Mesendoderm (in vitro differentiated cells): ENCODE measurements around the gene TCN1.
"Not testable (repeated sequence)": the region's sequence is repeated elsewhere in the genome, so short reads cannot be mapped to it uniquely, and the experiment has no call there.

Source experiments
- DNase-seq: peaks from one replicate; pipeline ENCODE4 v3.0.0; 2013
- H2AK5ac ChIP-seq: 2 replicates; pipeline ENCODE4 v1.6.1; 2013; ENCODE audit warnings: low read length, inconsistent platforms
- H2BK120ac ChIP-seq: 2 replicates; pipeline ENCODE4 v1.6.1; 2013; ENCODE audit warnings: low read depth, mild to moderate bottlenecking, low read length, moderate library complexity, mixed read lengths
- H2BK15ac ChIP-seq: replicated peaks from 2 replicates; pipeline ENCODE4 v1.6.1; 2013; ENCODE audit warnings: low read depth, mild to moderate bottlenecking, moderate library complexity
- H2BK5ac ChIP-seq: 2 replicates; pipeline ENCODE4 v1.6.1; 2013; ENCODE audit warnings: low read length, inconsistent platforms
- H3K18ac ChIP-seq: 2 replicates; pipeline ENCODE4 v1.6.1; 2013; ENCODE audit warnings: mild to moderate bottlenecking, low read length, mixed read lengths
- H3K23ac ChIP-seq: one replicate; pipeline ENCODE4 v1.6.1; 2013; ENCODE audit warnings: low read length
- H3K27ac ChIP-seq: 2 replicates; pipeline ENCODE4 v1.5.1; 2013; ENCODE audit warnings: low read depth, mild to moderate bottlenecking, inconsistent platforms, low read length, moderate library complexity
- H3K27me3 ChIP-seq: 2 replicates; pipeline ENCODE4 v1.6.1; 2013; ENCODE audit warnings: low read length, control low read depth, mild to moderate bottlenecking, inconsistent platforms; ENCODE audit not compliant: insufficient read depth, poor library complexity
- H3K36me3 ChIP-seq: 2 replicates; pipeline ENCODE4 v1.6.1; 2013; ENCODE audit warnings: low read length, inconsistent platforms; ENCODE audit not compliant: control insufficient read depth, insufficient read depth
- H3K4ac ChIP-seq: one replicate; pipeline ENCODE4 v1.6.1; 2013; ENCODE audit warnings: low read depth, mild to moderate bottlenecking, low read length, moderate library complexity
- H3K4me1 ChIP-seq: 2 replicates; pipeline ENCODE4 v1.6.1; 2013; ENCODE audit warnings: low read depth, low read length, inconsistent platforms; ENCODE audit not compliant: control insufficient read depth
- H3K4me2 ChIP-seq: 2 replicates; pipeline ENCODE4 v1.6.1; 2013; ENCODE audit warnings: low read length
- H3K4me3 ChIP-seq: 2 replicates; pipeline ENCODE4 v1.5.1; 2013; ENCODE audit warnings: mild to moderate bottlenecking, low read length
- H3K56ac ChIP-seq: one replicate; pipeline ENCODE4 v1.6.1; 2013; ENCODE audit warnings: low read length
- H3K79me1 ChIP-seq: 2 replicates; pipeline ENCODE4 v1.6.1; 2013; ENCODE audit warnings: low read length, inconsistent platforms
- H3K79me2 ChIP-seq: 2 replicates; pipeline ENCODE4 v1.6.1; 2013; ENCODE audit warnings: mild to moderate bottlenecking, low read length; ENCODE audit not compliant: control insufficient read depth, insufficient read depth
- H3K9ac ChIP-seq: 2 replicates; pipeline ENCODE4 v1.6.1; 2013; ENCODE audit warnings: low read length, inconsistent platforms
- H4K5ac ChIP-seq: one replicate; pipeline ENCODE4 v1.6.1; 2013; ENCODE audit warnings: low read length
- H4K8ac ChIP-seq: one replicate; pipeline ENCODE4 v1.6.1; 2013; ENCODE audit warnings: low read depth, mild to moderate bottlenecking, control low read depth, low read length, moderate library complexity
- WGBS: extraction: QIAGEN DNeasy Blood & Tissue Kit; methylation state at CpG from one replicate; pipeline ENCODE4 v1.1.7; 2013; ENCODE audit warnings: low lambda C conversion rate, missing lambda C conversion rate; ENCODE audit not compliant: insufficient coverage; ENCODE audit errors: extremely low coverage; 5-methylcytosine and 5-hydroxymethylcytosine counted together

Gene TCN1

GRCh38 chr11:59854871-59855270 lies 11.4 kb downstream of the TCN1 start:
- H3K9ac ChIP-seq, result no peak overlapping the region
- H3K36me3 ChIP-seq, result no peaks in the 10 kb centered on the region
- H3K23ac ChIP-seq, result no peak overlapping the region
- H3K27ac ChIP-seq, result no peak overlapping the region
- H3K79me2 ChIP-seq, result no peaks in the 10 kb centered on the region
- DNase-seq, result no peak
- no CpG with 5 or more reads among the region's 2 CpGs for WGBS
- no peak overlapping the region for H4K5ac ChIP-seq
- H3K56ac ChIP-seq, result no peak overlapping the region
- no peak overlapping the region for H3K4ac ChIP-seq
- H2AK5ac ChIP-seq, result no peak overlapping the region
- no peak overlapping the region for H2BK120ac ChIP-seq
- no peak overlapping the region for H2BK15ac ChIP-seq
- no peak overlapping the region for H2BK5ac ChIP-seq
- peaks cover 7% of the 10 kb centered on the region for H3K4me1 ChIP-seq
- H3K27me3 ChIP-seq, result no peaks in the 10 kb centered on the region
- H3K4me2 ChIP-seq, result no peak overlapping the region
- no peak overlapping the region for H3K4me3 ChIP-seq
- no peak overlapping the region for H4K8ac ChIP-seq
- H3K79me1 ChIP-seq, result no peaks in the 10 kb centered on the region
- no peak overlapping the region for H3K18ac ChIP-seq

- H3K18ac ChIP-seq, result not testable (repeated sequence)
- WGBS, result no CpG with 5 or more reads among the region's 5 CpGs
Observed at GRCh38 chr11:59851416-59851815, 14.9 kb downstream of the TCN1 start.

GRCh38 chr11:59849551-59849950 lies 16.7 kb downstream of the TCN1 start:
- H3K4ac ChIP-seq, H2BK15ac ChIP-seq, H3K79me1 ChIP-seq, DNase-seq, H3K4me1 ChIP-seq, H4K8ac ChIP-seq, H3K27ac ChIP-seq, H2BK120ac ChIP-seq, H3K79me2 ChIP-seq, H2BK5ac ChIP-seq, H3K27me3 ChIP-seq, H3K4me3 ChIP-seq, H3K9ac ChIP-seq, H3K4me2 ChIP-seq, H3K18ac ChIP-seq, H2AK5ac ChIP-seq, H3K56ac ChIP-seq, H3K23ac ChIP-seq, H3K36me3 ChIP-seq, H4K5ac ChIP-seq: not testable (repeated sequence)
- no CpG with 5 or more reads among the region's 2 CpGs for WGBS

More at GRCh38 chr11:59851416-59851815, 14.9 kb downstream of the TCN1 start:
- not testable (repeated sequence) for H3K27me3 ChIP-seq, DNase-seq, H3K9ac ChIP-seq, H3K23ac ChIP-seq, H3K4me1 ChIP-seq, H3K4ac ChIP-seq, H3K27ac ChIP-seq, H4K5ac ChIP-seq, H3K79me2 ChIP-seq, H3K36me3 ChIP-seq, H4K8ac ChIP-seq, H2BK120ac ChIP-seq, H3K4me3 ChIP-seq, H2BK15ac ChIP-seq, H3K4me2 ChIP-seq, H2AK5ac ChIP-seq, H3K79me1 ChIP-seq, H2BK5ac ChIP-seq, H3K56ac ChIP-seq

- no CpG with 5 or more reads among the region's 2 CpGs for WGBS
- Histone ChIP-seq H3K27ac (no peak overlapping the region), H3K9ac (no peak overlapping the region), H4K5ac (no peak overlapping the region), H3K56ac (no peak overlapping the region), H3K36me3 (no peaks in the 10 kb centered on the region), H2BK120ac (no peak overlapping the region), H2BK5ac (no peak overlapping the region), H3K18ac (no peak overlapping the region), H2AK5ac (no peak overlapping the region), H4K8ac (no peak overlapping the region), H3K79me2 (no peaks in the 10 kb centered on the region), H3K4me3 (no peak overlapping the region), H3K23ac (no peak overlapping the region), H3K27me3 (no peaks in the 10 kb centered on the region), H3K79me1 (no peaks in the 10 kb centered on the region), H3K4me1 (no peaks in the 10 kb centered on the region), H3K4ac (no peak overlapping the region), H3K4me2 (no peak overlapping the region), H2BK15ac (no peak overlapping the region)
- no peak for DNase-seq
Observed at GRCh38 chr11:59849129-59849528, 17.2 kb downstream of the TCN1 start.

GRCh38 chr11:59848439-59848838 lies 17.8 kb downstream of the TCN1 start:
- no CpG with 5 or more reads among the region's 6 CpGs for WGBS
- H3K79me2 ChIP-seq, H3K4me3 ChIP-seq, DNase-seq, H3K4ac ChIP-seq, H3K27ac ChIP-seq, H3K4me1 ChIP-seq, H3K36me3 ChIP-seq, H2BK15ac ChIP-seq, H3K18ac ChIP-seq, H2BK5ac ChIP-seq, H4K8ac ChIP-seq, H2AK5ac ChIP-seq, H3K9ac ChIP-seq, H3K27me3 ChIP-seq, H3K79me1 ChIP-seq, H3K56ac ChIP-seq, H4K5ac ChIP-seq, H3K4me2 ChIP-seq, H2BK120ac ChIP-seq, H3K23ac ChIP-seq: not testable (repeated sequence)

GRCh38 chr11:59847626-59848025 lies 18.7 kb downstream of the TCN1 start:
- no peak overlapping the region for H2BK15ac ChIP-seq
- no CpG with 5 or more reads among the region's 3 CpGs for WGBS
- no peak overlapping the region for H3K4me2 ChIP-seq
- no peak overlapping the region for H3K9ac ChIP-seq
- H3K36me3 ChIP-seq, result no peaks in the 10 kb centered on the region
- no peak overlapping the region for H3K18ac ChIP-seq
- H4K5ac ChIP-seq, result no peak overlapping the region
- H3K4me3 ChIP-seq, result no peak overlapping the region
- no peak overlapping the region for H3K27ac ChIP-seq
- no peak overlapping the region for H2BK120ac ChIP-seq
- no peak overlapping the region for H3K56ac ChIP-seq
- H3K23ac ChIP-seq, result no peak overlapping the region
- no peaks in the 10 kb centered on the region for H3K79me2 ChIP-seq
- H2BK5ac ChIP-seq, result no peak overlapping the region
- DNase-seq, result no peak
- no peak overlapping the region for H2AK5ac ChIP-seq
- no peaks in the 10 kb centered on the region for H3K79me1 ChIP-seq
- H4K8ac ChIP-seq, result no peak overlapping the region
- H3K4ac ChIP-seq, result no peak overlapping the region
- H3K4me1 ChIP-seq, result no peaks in the 10 kb centered on the region
- H3K27me3 ChIP-seq, result no peaks in the 10 kb centered on the region
